Breast epithelium (tissue), 4 donors: Measurements from ENCODE around the gene COBLL1. TPM values are rescaled to one million over a fixed set of nuclear protein-coding genes. Genes with fewer than 3 reads are reported as not detected.

Experiments used
- DNase-seq, 2 donors: peaks; one replicate each; pipeline ENCODE4 v3.0.0-alpha.2; 2019; ENCODE audit warnings: low spot score in 2 of 2
- H3K27ac ChIP-seq, 2 donors: fragments of 200-600 bp; sonication (generic) in 1 of 2; one replicate each; pipeline ENCODE4 v1.5.1; 2016 to 2019; ENCODE audit warnings: mild to moderate bottlenecking in 1 of 2
- H3K27me3 ChIP-seq, 2 donors: fragments of 200-600 bp; sonication (generic) in 1 of 2; one replicate each; pipeline versions ENCODE4 v1.5.1 to v1.6.0; 2017 to 2019; ENCODE audit warnings: control low read depth in 1 of 2, mild to moderate bottlenecking in 1 of 2
- H3K36me3 ChIP-seq: fragments of 200-600 bp; one replicate; pipeline ENCODE4 v1.5.1; 2019
- H3K4me1 ChIP-seq, 2 donors: fragments of 200-600 bp; sonication (generic); one replicate each; pipeline ENCODE4 v1.5.1; 2016 to 2019; ENCODE audit warnings: control low read depth in 1 of 2
- H3K4me3 ChIP-seq, 3 donors: fragments of 200-600 bp; sonication (generic); 1 replicate in 2 of 3; 2 replicates in 1 of 3; pipeline ENCODE4 v1.5.1; 2016 to 2019; ENCODE audit warnings: mild to moderate bottlenecking in 3 of 3, moderate library complexity in 2 of 3
- H3K9me3 ChIP-seq, 2 donors: fragments of 200-600 bp; sonication (generic) in 1 of 2; one replicate each; pipeline ENCODE4 v1.5.1; 2016 to 2019; ENCODE audit warnings: control low read depth in 1 of 2
- CTCF ChIP-seq, 3 donors: fragments of 450-650 bp; IDR thresholded peaks; one replicate each; pipeline ENCODE4 v1.5.1; 2016 to 2017; ENCODE audit warnings: antibody characterized with exemption in 3 of 3, mild to moderate bottlenecking in 3 of 3, moderate library complexity in 3 of 3
- POLR2A ChIP-seq: fragments of 450-650 bp; IDR thresholded peaks from one replicate; pipeline ENCODE4 v1.6.1; 2016; ENCODE audit warnings: antibody characterized with exemption, mild to moderate bottlenecking, moderate library complexity
- POLR2AphosphoS5 ChIP-seq, 3 donors: sonication (generic); formaldehyde crosslinking; IDR thresholded peaks; one replicate each; pipeline ENCODE4 v1.6.1; 2017; ENCODE audit warnings: antibody characterized with exemption in 3 of 3
- intact Hi-C: fragments of 100-400 bp; cut with DNase I; formaldehyde crosslinking; loops from one replicate; pipeline ENCODE4 v1.15.1; 2023; ENCODE audit warnings: low total_unique reads
- total RNA-seq, 3 donors: library from RNA; depleted of rRNA; stranded (reverse); fragments of >200 nt; gene quantifications; one replicate each; pipeline ENCODE4 v1.1.0, GENCODE V29; 2016

COBLL1 gene
- total RNA-seq, 3 donors from 2014 or later = 43.6 to 92.8 (median 75.8) TPM

GRCh38 chr2:164779383-164780057, 62.1 kb downstream of the COBLL1 start:
- Histone ChIP-seq H3K9me3 (no peaks in the 10 kb centered on the region), H3K4me1 (no peaks in the 10 kb centered on the region), H3K36me3 (no peaks in the 10 kb centered on the region), H3K27me3 (no peaks in the 10 kb centered on the region), H3K27ac (no peak overlapping the region), H3K4me3 (no peak overlapping the region)
- TF ChIP-seq POLR2AphosphoS5 (IDR thresholded peaks at IDR 0.05) (no peak), POLR2A (no peak), CTCF (IDR thresholded peaks at IDR 0.05) (no peak)
- no peak for DNase-seq
- intact Hi-C loops = no loop called here

GRCh38 chr2:164778723-164779122, 62.9 kb downstream of the COBLL1 start:
- no peaks in the 10 kb centered on the region for H3K36me3 ChIP-seq
- no peak overlapping the region for H3K27ac ChIP-seq
- H3K9me3 ChIP-seq = no peaks in the 10 kb centered on the region
- H3K27me3 ChIP-seq = no peaks in the 10 kb centered on the region
- DNase-seq = no peak
- no peak for TF ChIP-seq POLR2A
- TF ChIP-seq CTCF (IDR thresholded peaks at IDR 0.05) = no peak
- TF ChIP-seq POLR2AphosphoS5 (IDR thresholded peaks at IDR 0.05) = no peak
- no peak overlapping the region for H3K4me3 ChIP-seq
- intact Hi-C loops = no loop called here
- H3K4me1 ChIP-seq = no peaks in the 10 kb centered on the region

- Histone ChIP-seq H3K27ac (no peak overlapping the region), H3K4me3 (no peak overlapping the region), H3K27me3 (no peaks in the 10 kb centered on the region), H3K36me3 (no peaks in the 10 kb centered on the region), H3K4me1 (no peaks in the 10 kb centered on the region), H3K9me3 (no peaks in the 10 kb centered on the region)
- TF ChIP-seq CTCF (IDR thresholded peaks at IDR 0.05) = no peak
- no peak for TF ChIP-seq POLR2A
- no peak for TF ChIP-seq POLR2AphosphoS5 (IDR thresholded peaks at IDR 0.05)
- intact Hi-C loops = no loop called here
- no peak for DNase-seq
Observed at GRCh38 chr2:164777847-164778461, 63.7 kb downstream of the COBLL1 start.

GRCh38 chr2:164773635-164774034, 68.0 kb downstream of the COBLL1 start:
- no peak overlapping the region for H3K27ac ChIP-seq
- no peaks in the 10 kb centered on the region for H3K9me3 ChIP-seq
- no peak overlapping the region for H3K4me3 ChIP-seq
- H3K4me1 ChIP-seq = no peaks in the 10 kb centered on the region
- H3K27me3 ChIP-seq = no peaks in the 10 kb centered on the region
- intact Hi-C loops = no loop called here
- TF ChIP-seq POLR2A (no peak), CTCF (IDR thresholded peaks at IDR 0.05) (no peak), POLR2AphosphoS5 (IDR thresholded peaks at IDR 0.05) (no peak)
- H3K36me3 ChIP-seq = no peaks in the 10 kb centered on the region
- DNase-seq = no peak

- H3K27me3 ChIP-seq = no peaks in the 10 kb centered on the region
- no peak overlapping the region for H3K27ac ChIP-seq
- H3K9me3 ChIP-seq = no peaks in the 10 kb centered on the region
- intact Hi-C loops = no loop called here
- no peaks in the 10 kb centered on the region for H3K4me1 ChIP-seq
- no peaks in the 10 kb centered on the region for H3K36me3 ChIP-seq
- TF ChIP-seq POLR2A = no peak
- no peak for TF ChIP-seq POLR2AphosphoS5 (IDR thresholded peaks at IDR 0.05)
- TF ChIP-seq CTCF (IDR thresholded peaks at IDR 0.05) = no peak
- no peak for DNase-seq
- no peak overlapping the region for H3K4me3 ChIP-seq
Observed at GRCh38 chr2:164773091-164773490, 68.5 kb downstream of the COBLL1 start.
